GM06990 (cell line): Measurements from ENCODE around the gene DUSP23.
A peak's percentile ranks its signal among the peaks of the same experiment; 100 is the strongest.

Experiments
- DNase-seq: peaks from one replicate; pipeline ENCODE4 v3.0.0-alpha.2; 2011; ENCODE audit not compliant: insufficient read length; ENCODE audit errors: extremely low read depth
- H3K27me3 ChIP-seq: replicated peaks from 2 replicates; pipeline ENCODE4 v1.6.0; 2011; ENCODE audit warnings: low read length; ENCODE audit not compliant: control insufficient read depth, insufficient read depth
- H3K36me3 ChIP-seq: 2 replicates; pipeline ENCODE4 v1.5.1; 2011; ENCODE audit warnings: low read length; ENCODE audit not compliant: control insufficient read depth, insufficient read depth
- H3K4me3 ChIP-seq: replicated peaks from 2 replicates; pipeline ENCODE4 v1.5.1; 2011; ENCODE audit warnings: low read depth, mild to moderate bottlenecking, control low read depth, low read length
- TF ChIP-seq, protein P1 (sequence below): IDR thresholded peaks from 2 replicates; pipeline ENCODE4 v1.5.1; 2011; ENCODE audit warnings: low read length, control low read depth, mild to moderate bottlenecking, inconsistent platforms; ENCODE audit not compliant: insufficient read depth, poor library complexity, severe bottlenecking

DUSP23 gene

DNA sequence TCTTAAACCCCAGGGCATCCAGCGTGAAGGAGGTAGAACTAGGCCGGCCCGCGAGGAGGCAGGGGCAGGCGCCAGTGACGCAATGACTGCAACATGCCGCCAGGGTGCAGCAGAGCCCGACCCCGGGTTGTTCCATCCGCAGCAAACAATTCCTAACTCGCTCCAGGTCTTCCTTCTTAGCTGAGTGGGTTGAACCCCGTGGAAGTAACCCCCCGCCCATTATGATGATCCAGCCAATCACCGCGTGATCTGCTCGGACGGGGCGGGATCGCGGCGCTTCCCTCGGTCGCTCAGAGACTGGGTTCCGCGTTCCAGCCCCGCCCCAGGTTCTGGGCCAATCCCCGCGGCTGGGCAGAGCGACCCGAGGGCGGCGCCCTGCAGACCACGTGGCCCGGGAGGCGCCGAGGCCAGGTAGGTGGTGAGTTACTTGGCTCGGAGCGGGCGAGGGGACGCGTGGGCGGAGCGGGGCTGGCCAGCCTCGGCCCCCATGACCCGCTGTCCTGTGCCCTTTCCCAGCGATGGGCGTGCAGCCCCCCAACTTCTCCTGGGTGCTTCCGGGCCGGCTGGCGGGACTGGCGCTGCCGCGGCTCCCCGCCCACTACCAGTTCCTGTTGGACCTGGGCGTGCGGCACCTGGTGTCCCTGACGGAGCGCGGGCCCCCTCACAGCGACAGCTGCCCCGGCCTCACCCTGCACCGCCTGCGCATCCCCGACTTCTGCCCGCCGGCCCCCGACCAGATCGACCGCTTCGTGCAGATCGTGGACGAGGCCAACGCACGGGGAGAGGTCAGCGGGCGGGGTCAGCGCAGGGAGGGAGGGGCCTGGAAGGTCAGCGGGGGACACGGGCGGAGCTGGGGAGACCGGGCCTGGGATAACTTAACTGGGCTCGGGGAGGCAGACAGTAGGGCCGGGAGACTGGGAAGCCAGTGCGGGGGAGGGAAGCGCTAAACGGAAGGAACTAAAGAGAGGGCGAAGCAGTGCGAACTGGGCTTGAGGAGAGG, at the start of gene DUSP23:
DUSP23 (plus strand) TSS at position 380 of the 1,000 bp plus-strand sequence; CDS start at position 519, 139 bp downstream.
- peak within 1 kb of the TSS; percentile 67 for H3K4me3 ChIP-seq
- TF ChIP-seq, protein P1, sequence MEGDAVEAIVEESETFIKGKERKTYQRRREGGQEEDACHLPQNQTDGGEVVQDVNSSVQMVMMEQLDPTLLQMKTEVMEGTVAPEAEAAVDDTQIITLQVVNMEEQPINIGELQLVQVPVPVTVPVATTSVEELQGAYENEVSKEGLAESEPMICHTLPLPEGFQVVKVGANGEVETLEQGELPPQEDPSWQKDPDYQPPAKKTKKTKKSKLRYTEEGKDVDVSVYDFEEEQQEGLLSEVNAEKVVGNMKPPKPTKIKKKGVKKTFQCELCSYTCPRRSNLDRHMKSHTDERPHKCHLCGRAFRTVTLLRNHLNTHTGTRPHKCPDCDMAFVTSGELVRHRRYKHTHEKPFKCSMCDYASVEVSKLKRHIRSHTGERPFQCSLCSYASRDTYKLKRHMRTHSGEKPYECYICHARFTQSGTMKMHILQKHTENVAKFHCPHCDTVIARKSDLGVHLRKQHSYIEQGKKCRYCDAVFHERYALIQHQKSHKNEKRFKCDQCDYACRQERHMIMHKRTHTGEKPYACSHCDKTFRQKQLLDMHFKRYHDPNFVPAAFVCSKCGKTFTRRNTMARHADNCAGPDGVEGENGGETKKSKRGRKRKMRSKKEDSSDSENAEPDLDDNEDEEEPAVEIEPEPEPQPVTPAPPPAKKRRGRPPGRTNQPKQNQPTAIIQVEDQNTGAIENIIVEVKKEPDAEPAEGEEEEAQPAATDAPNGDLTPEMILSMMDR = peak; percentile 79
- no peaks in the 10 kb centered on the region for H3K27me3 ChIP-seq

DNA sequence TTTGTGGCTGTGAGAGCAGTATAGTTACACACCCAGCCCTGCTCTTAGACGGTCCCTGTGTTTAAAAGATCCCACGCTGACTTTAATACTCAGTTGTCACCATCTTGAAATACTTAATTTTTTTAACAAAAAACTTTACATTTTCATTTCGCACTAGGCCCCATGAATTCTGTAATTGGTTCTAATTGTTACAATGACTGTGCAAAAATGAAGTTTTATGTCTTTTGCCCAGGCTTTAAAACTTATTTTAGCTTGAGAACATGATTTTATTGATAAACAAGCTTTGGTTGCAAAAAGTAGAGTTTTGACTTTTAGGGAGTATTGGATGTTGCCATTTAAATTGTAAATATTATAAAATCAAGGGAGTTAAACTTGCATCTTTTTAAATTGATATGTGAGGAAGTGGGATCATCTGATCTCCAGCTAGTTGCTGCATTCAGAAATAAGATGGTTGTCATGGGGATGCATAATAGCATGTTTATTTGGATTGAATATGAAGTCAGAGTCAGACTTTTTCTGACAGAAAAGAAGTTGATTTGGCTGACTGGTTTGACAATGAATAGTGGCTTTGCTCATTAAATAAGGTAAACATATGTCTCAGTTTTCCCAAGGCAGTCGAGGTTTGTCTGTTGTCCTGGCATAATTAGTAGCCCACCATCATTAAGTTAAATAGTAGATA, 43.4 kb upstream of the DUSP23 start:
- TF ChIP-seq, protein P1 = no peak
- DNase-seq = no peak
- Histone ChIP-seq H3K27me3 (no peaks in the 10 kb centered on the region), H3K4me3 (no peak overlapping the region), H3K36me3 (no peaks in the 10 kb centered on the region)

More for the DNA sequence above, at the start of gene DUSP23:
- peak; percentile 95 for DNase-seq
- no peaks in the 10 kb centered on the region for H3K36me3 ChIP-seq

DNA sequence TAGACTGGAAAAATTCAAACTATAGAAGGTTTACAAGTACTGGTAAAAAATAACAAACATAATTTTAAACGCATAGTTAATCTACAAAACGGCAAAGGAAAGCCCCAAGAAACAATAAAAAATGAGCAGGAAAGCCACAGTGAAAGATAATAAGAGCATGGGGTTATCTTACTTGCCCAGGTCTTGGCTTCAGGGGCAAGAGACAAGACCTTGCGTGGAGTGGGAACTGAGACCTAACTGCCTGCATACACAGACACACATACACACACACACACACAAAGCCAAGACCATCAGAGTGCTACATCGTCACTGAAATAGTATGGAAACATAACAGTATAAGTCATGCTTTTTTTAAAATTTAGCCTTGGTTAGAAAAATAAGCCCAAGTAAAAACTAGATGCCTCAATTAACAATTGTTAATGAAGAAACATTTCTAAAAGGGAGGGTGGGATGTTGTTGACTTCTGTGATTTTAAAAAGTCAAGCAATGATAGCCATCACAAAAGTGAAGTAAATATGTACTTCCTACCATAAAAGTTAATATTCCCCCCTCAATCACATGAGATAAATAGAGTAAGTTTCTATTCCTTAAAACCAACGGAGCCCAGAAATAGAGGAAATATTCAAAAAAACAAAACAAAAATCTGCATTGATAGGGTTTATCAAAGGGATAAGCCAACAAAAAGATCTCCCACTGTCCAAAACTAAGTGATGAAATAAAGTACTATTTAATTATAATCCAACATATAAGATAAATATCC, 36.9 kb upstream of the DUSP23 start:
- Histone ChIP-seq H3K4me3 (no peak overlapping the region), H3K27me3 (no peaks in the 10 kb centered on the region), H3K36me3 (no peaks in the 10 kb centered on the region)
- DNase-seq = no peak
- TF ChIP-seq, protein P1 = no peak

DNA sequence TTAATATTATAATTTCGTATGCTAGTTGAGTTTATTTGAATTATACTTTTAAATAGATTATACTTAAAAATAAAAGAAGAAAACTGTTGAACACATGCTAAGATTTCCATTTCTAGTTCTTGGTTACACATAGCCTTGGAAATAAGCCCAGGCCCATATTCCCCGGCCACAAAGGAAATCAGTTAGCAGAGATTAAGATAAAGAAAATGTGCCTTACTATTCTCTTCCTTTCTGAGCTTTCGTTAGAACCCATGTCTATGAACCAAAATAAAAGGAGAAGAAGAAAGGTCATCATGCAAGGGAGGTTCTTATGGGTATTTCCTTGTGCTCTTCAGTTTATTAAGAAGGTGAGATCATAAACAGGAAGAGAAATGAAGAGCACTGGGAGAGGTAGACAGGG, 34.1 kb upstream of the DUSP23 start:
- no peak overlapping the region for H3K4me3 ChIP-seq
- DNase-seq = no peak
- H3K36me3 ChIP-seq = no peaks in the 10 kb centered on the region
- TF ChIP-seq, protein P1 = no peak
- no peaks in the 10 kb centered on the region; the same call in 1 of the 2 replicates for H3K27me3 ChIP-seq

DNA sequence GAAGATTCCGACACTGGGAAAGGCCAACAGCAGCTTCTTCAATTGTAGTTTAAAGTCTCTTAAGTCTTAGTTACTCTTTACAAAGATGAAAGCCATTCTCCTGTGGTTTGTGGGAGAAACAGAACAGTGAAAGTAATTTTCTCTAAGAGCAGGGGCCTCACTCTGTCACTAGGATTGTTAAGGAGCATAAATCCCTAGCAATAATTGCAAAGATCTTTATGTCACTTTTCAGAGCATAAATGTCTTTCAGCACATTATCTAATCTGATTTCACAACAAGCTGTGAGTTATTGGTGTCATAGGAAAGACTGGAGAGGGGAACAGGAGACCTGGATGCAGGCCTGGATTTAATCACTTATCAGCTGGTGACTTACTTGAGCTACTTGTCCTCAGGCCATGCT, 32.4 kb upstream of the DUSP23 start:
- Histone ChIP-seq H3K4me3 (no peak overlapping the region), H3K27me3 (no peaks in the 10 kb centered on the region; the same call in 1 of the 2 replicates), H3K36me3 (no peaks in the 10 kb centered on the region)
- TF ChIP-seq, protein P1 = no peak
- no peak for DNase-seq
